K562 (cell line): ENCODE data around the gene MAP4K1. TPM values are rescaled to one million over a fixed set of nuclear protein-coding genes. Genes with fewer than 3 reads are reported as not detected.
A peak's percentile ranks its signal among the peaks of the same experiment; 100 is the strongest.

ENCODE experiments used
- CHD4 ChIP-seq: fragments of 200-600 bp; sonication (generic); IDR thresholded peaks from 3 replicates; pipeline ENCODE4 v1.6.1; 2012; ENCODE audit warnings: low read depth, mild to moderate bottlenecking, mixed read lengths, low read length, inconsistent platforms; ENCODE audit not compliant: insufficient read depth, insufficient replicate concordance, poor library complexity, severe bottlenecking
- FOS ChIP-seq: IDR thresholded peaks from 3 replicates; pipeline ENCODE4 v1.6.1; 2011; ENCODE audit not compliant: insufficient read length; ENCODE audit errors: extremely low read depth
- FOXM1 ChIP-seq, 2 experiments: fragments of 450-650 bp in 1 of 2; sonication (generic) in 1 of 2; formaldehyde crosslinking in 1 of 2; IDR thresholded peaks; 2 replicates each; pipeline versions ENCODE4 v1.6.1 to v1.9.0; 2017 to 2022; ENCODE audit warnings: low read depth in 2 of 2, mild to moderate bottlenecking in 2 of 2, missing genetic modification reagents in 1 of 2, moderate library complexity in 1 of 2
- GABPB1 ChIP-seq: sonication (generic); formaldehyde crosslinking; IDR thresholded peaks from 2 replicates; pipeline ENCODE4 v1.8.0; 2022; ENCODE audit warnings: mild to moderate bottlenecking, missing genetic modification reagents
- GTF2A2 ChIP-seq: IDR thresholded peaks from 2 replicates; pipeline ENCODE4 v1.6.1; 2016; ENCODE audit warnings: mild to moderate bottlenecking, missing genetic modification characterization, missing compliant biosample characterization
- NBN ChIP-seq: fragments of 450-650 bp; IDR thresholded peaks from 2 replicates; pipeline ENCODE4 v1.6.1; 2016; ENCODE audit warnings: low read depth, mild to moderate bottlenecking
- NCOR1 ChIP-seq: fragments of 450-650 bp; IDR thresholded peaks from 2 replicates; pipeline ENCODE4 v1.6.1; 2016; ENCODE audit warnings: mild to moderate bottlenecking, moderate library complexity
- NFYB ChIP-seq: IDR thresholded peaks from 2 replicates; pipeline ENCODE4 v1.6.1; 2011; ENCODE audit warnings: mild to moderate bottlenecking, moderate library complexity; ENCODE audit not compliant: insufficient read length; ENCODE audit errors: extremely low read depth
- NUFIP1 ChIP-seq: fragments of 450-650 bp; IDR thresholded peaks from 2 replicates; pipeline ENCODE4 v1.6.1; 2018; ENCODE audit not compliant: partially characterized antibody
- POLR2AphosphoS2 ChIP-seq: IDR thresholded peaks from 2 replicates; pipeline ENCODE4 v1.6.1; 2012; ENCODE audit warnings: low read length, improper control_type of control experiment
- RBBP5 ChIP-seq: fragments of 200-600 bp; sonication (generic); IDR thresholded peaks from 2 replicates; pipeline ENCODE4 v1.6.1; 2012; ENCODE audit warnings: borderline replicate concordance, mild to moderate bottlenecking, low read length, control low read depth, inconsistent platforms; ENCODE audit not compliant: insufficient read depth, poor library complexity, severe bottlenecking
- RBFOX2 ChIP-seq: fragments of 200-400 bp; formaldehyde crosslinking; IDR thresholded peaks from 2 replicates; pipeline ENCODE4 v1.6.1; 2017; ENCODE audit warnings: low read depth, mild to moderate bottlenecking, low read length, moderate library complexity
- THRAP3 ChIP-seq: fragments of 450-650 bp; IDR thresholded peaks from 2 replicates; pipeline ENCODE4 v1.6.1; 2016; ENCODE audit warnings: mild to moderate bottlenecking, inconsistent platforms, borderline replicate concordance
- ZNF444 ChIP-seq: fragments of 250-450 bp; sonication (Bioruptor Pico); IDR thresholded peaks from 2 replicates; pipeline ENCODE4 v1.4.0; 2020; ENCODE audit warnings: mild to moderate bottlenecking, moderate library complexity
- ZNF561 ChIP-seq: fragments of 450-650 bp; formaldehyde crosslinking; conservative IDR thresholded peaks from 2 replicates; pipeline ENCODE4 v1.4.0; 2020; ENCODE audit warnings: mild to moderate bottlenecking, moderate library complexity
- polyA plus RNA-seq, 8 experiments: library from polyadenylated mRNA; depleted of rRNA in 4 of 8; stranded (reverse) in 5 of 8; unstranded in 3 of 8; fragments of >200 nt; fragmentation: Nextera tagmentation in 2 of 8; fragmentation: Illumina TruSeq in 1 of 8; extraction: Ambion mirVana in 2 of 8; extraction: Trizol in 1 of 8; gene quantifications; 2 replicates each; pipeline versions ENCODE4 v1.2.1 to v1.2.3, GENCODE V29; 2011 to 2014; ENCODE audit warnings: inconsistent platforms in 1 of 8, missing spikeins in 1 of 8
- total RNA-seq, 7 experiments: library from RNA; depleted of rRNA in 6 of 7; stranded (reverse); fragments of >200 nt in 6 of 7; fragmentation: Illumina TruSeq in 2 of 7; extraction: Trizol in 2 of 7; gene quantifications; 2 replicates each; pipeline versions ENCODE4 v1.2.1 to v1.2.3, GENCODE V29; 2011 to 2021; ENCODE audit warnings: low replicate concordance in 1 of 7
- TF ChIP-seq, protein P1 (sequence below): IDR thresholded peaks from 3 replicates; pipeline ENCODE4 v1.6.1; 2011; ENCODE audit warnings: borderline replicate concordance, mild to moderate bottlenecking; ENCODE audit not compliant: insufficient read length, insufficient read depth
- TF ChIP-seq, protein P2 (sequence below): fragments of 250-450 bp; sonication (Bioruptor Pico); IDR thresholded peaks from 2 replicates; pipeline ENCODE4 v1.8.0; 2021; ENCODE audit warnings: moderate library complexity, mild to moderate bottlenecking, inconsistent platforms
- TF ChIP-seq, protein P3 (sequence below): sonication (generic); formaldehyde crosslinking; IDR thresholded peaks from 2 replicates; pipeline ENCODE4 v1.8.1; 2023; ENCODE audit warnings: mild to moderate bottlenecking, missing genetic modification reagents
- TF ChIP-seq, protein P4 (sequence below): fragments of 450-650 bp; formaldehyde crosslinking; IDR thresholded peaks from 2 replicates; pipeline ENCODE4 v1.4.0; 2020; ENCODE audit warnings: mild to moderate bottlenecking

The MAP4K1 gene
- total and polyA plus RNA-seq, 9 of the 15 experiments (the other 6 are each of a cell fraction or from before 2014, with no cell fraction given), result 0.14 to 3.2 (median 0.73) TPM; not detected in 1

DNA sequence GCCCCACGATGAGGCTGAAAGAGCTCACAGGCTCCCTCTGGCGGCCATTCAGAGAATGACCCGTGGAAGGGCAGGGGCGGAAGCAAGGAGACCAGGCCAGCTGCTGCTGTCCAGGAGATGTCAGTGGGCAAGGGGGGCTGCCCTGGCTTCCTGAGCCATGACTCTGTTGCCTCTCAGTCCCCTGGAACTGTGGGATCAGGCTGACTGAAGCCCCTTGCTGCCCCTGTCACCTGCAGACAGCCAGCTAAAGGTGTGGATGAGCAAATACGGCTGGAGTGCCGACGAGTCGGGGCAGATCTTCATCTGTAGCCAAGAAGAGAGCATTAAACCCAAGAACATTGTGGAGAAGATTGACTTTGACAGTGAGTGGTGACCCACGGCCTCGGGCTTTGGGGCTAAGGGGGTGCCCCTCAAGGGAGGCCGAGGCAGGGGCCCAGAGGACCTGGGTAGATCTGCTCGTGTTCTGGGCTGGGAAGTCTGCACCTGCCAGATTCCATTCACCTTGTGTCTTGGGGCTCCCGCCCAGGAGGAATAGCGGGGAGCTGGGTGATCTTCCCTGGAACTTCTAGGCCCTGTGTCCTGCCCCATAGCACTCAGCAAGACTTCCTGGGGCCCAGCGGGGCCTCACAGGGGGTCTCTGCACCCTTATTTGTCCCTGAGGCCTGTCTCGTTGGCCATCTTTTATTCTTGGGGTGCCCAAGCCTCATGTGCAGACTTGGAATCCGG lies 17.2 kb upstream of the MAP4K1 start (continued):
- TF ChIP-seq, protein P1, sequence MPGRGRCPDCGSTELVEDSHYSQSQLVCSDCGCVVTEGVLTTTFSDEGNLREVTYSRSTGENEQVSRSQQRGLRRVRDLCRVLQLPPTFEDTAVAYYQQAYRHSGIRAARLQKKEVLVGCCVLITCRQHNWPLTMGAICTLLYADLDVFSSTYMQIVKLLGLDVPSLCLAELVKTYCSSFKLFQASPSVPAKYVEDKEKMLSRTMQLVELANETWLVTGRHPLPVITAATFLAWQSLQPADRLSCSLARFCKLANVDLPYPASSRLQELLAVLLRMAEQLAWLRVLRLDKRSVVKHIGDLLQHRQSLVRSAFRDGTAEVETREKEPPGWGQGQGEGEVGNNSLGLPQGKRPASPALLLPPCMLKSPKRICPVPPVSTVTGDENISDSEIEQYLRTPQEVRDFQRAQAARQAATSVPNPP, result no peak
- TF ChIP-seq FOXM1 (IDR thresholded peaks at IDR 0.05; ENCODE audit: low read depth) (no peak), FOXM1 (CRISPR knock-in tag; IDR thresholded peaks at IDR 0.05; ENCODE audit: low read depth) (no peak), NUFIP1 (no peak), POLR2AphosphoS2 (no peak), GTF2A2 (tag) (no peak), CHD4 (no peak), NFYB (no peak), ZNF561 (CRISPR knock-in tag) (no peak), RBBP5 (no peak), NBN (no peak), ZNF444 (CRISPR knock-in tag) (no peak), THRAP3 (no peak), RBFOX2 (peak; percentile 51), GABPB1 (CRISPR knock-in tag) (0 out of 2 replicates have a peak, but pooled peaks have one; percentile 17), NCOR1 (no peak), FOS (no peak)
- TF ChIP-seq, protein P2, sequence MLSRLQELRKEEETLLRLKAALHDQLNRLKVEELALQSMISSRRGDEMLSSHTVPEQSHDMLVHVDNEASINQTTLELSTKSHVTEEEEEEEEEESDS (CRISPR knock-in tag), result no peak
- TF ChIP-seq, protein P3, sequence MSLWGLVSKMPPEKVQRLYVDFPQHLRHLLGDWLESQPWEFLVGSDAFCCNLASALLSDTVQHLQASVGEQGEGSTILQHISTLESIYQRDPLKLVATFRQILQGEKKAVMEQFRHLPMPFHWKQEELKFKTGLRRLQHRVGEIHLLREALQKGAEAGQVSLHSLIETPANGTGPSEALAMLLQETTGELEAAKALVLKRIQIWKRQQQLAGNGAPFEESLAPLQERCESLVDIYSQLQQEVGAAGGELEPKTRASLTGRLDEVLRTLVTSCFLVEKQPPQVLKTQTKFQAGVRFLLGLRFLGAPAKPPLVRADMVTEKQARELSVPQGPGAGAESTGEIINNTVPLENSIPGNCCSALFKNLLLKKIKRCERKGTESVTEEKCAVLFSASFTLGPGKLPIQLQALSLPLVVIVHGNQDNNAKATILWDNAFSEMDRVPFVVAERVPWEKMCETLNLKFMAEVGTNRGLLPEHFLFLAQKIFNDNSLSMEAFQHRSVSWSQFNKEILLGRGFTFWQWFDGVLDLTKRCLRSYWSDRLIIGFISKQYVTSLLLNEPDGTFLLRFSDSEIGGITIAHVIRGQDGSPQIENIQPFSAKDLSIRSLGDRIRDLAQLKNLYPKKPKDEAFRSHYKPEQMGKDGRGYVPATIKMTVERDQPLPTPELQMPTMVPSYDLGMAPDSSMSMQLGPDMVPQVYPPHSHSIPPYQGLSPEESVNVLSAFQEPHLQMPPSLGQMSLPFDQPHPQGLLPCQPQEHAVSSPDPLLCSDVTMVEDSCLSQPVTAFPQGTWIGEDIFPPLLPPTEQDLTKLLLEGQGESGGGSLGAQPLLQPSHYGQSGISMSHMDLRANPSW (CRISPR knock-in tag), result no peak
- TF ChIP-seq, protein P4, sequence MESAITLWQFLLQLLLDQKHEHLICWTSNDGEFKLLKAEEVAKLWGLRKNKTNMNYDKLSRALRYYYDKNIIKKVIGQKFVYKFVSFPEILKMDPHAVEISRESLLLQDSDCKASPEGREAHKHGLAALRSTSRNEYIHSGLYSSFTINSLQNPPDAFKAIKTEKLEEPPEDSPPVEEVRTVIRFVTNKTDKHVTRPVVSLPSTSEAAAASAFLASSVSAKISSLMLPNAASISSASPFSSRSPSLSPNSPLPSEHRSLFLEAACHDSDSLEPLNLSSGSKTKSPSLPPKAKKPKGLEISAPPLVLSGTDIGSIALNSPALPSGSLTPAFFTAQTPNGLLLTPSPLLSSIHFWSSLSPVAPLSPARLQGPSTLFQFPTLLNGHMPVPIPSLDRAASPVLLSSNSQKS (CRISPR knock-in tag), result no peak
